GM23338 (cell line): Measurements from ENCODE around the gene NRF1. TPM values are rescaled to one million over a fixed set of nuclear protein-coding genes. Genes with fewer than 3 reads are reported as not detected.

ENCODE experiments used
- ATAC-seq: fragments of 200-7000 bp; cut with Tn5 transposase; 3 replicates; pipeline ENCODE4 v1.9.1; 2020
- DNase-seq: peaks from one replicate; pipeline ENCODE4 v3.0.0-alpha.2; 2015; ENCODE audit warnings: low spot score
- H2AFZ ChIP-seq: fragments of 200-600 bp; sonication (generic); 2 replicates; pipeline ENCODE4 v1.8.0; 2016; ENCODE audit warnings: antibody characterized with exemption, mild to moderate bottlenecking, moderate library complexity
- H3F3A ChIP-seq: fragments of 200-600 bp; sonication (generic); replicated peaks from 2 replicates; pipeline ENCODE4 v1.8.0; 2017; ENCODE audit warnings: antibody characterized with exemption, mixed run types, low read depth
- H3K27ac ChIP-seq: fragments of 200-600 bp; sonication (generic); 2 replicates; pipeline ENCODE4 v1.6.1; 2016; ENCODE audit warnings: low read depth
- H3K27me3 ChIP-seq: fragments of 200-600 bp; sonication (generic); 2 replicates; pipeline ENCODE4 v1.8.0; 2016; ENCODE audit warnings: mild to moderate bottlenecking, mixed run types, moderate library complexity; ENCODE audit not compliant: insufficient read depth
- H3K36me3 ChIP-seq: fragments of 200-600 bp; sonication (generic); 2 replicates; pipeline ENCODE4 v1.8.0; 2016; ENCODE audit warnings: mild to moderate bottlenecking; ENCODE audit not compliant: insufficient read depth
- H3K4me1 ChIP-seq: fragments of 200-600 bp; sonication (generic); 2 replicates; pipeline ENCODE4 v1.8.0; 2016; ENCODE audit warnings: mild to moderate bottlenecking, moderate library complexity; ENCODE audit not compliant: insufficient read depth
- H3K4me2 ChIP-seq: fragments of 200-600 bp; sonication (generic); 2 replicates; pipeline ENCODE4 v1.7.1; 2017; ENCODE audit warnings: mixed run types
- H3K4me3 ChIP-seq: fragments of 200-600 bp; sonication (generic); 2 replicates; pipeline ENCODE4 v1.6.1; 2016; ENCODE audit warnings: mixed run types
- H3K79me2 ChIP-seq: fragments of 200-600 bp; sonication (generic); replicated peaks from 2 replicates; pipeline ENCODE4 v1.8.0; 2017; ENCODE audit warnings: mild to moderate bottlenecking; ENCODE audit not compliant: insufficient read depth
- H3K9me2 ChIP-seq: fragments of 200-600 bp; sonication (generic); 2 replicates; pipeline ENCODE4 v1.8.0; 2017; ENCODE audit not compliant: insufficient read depth
- H4K20me1 ChIP-seq: fragments of 200-600 bp; sonication (generic); replicated peaks from 2 replicates; pipeline ENCODE4 v1.8.0; 2017; ENCODE audit warnings: mild to moderate bottlenecking; ENCODE audit not compliant: insufficient read depth
- H3K27ac Mint-ChIP-seq: 2 replicates; pipeline ENCODE4 v1.8.0; 2020; ENCODE audit warnings: inconsistent platforms, mild to moderate bottlenecking, moderate library complexity, mixed read lengths
- H3K27me3 Mint-ChIP-seq: 3 replicates; pipeline ENCODE4 v1.8.0; 2022; ENCODE audit warnings: low read depth, mild to moderate bottlenecking, moderate library complexity, mixed read lengths, inconsistent platforms; ENCODE audit not compliant: insufficient read depth, poor library complexity
- H3K36me3 Mint-ChIP-seq: 3 replicates; pipeline ENCODE4 v1.8.0; 2021; ENCODE audit warnings: low read depth, mild to moderate bottlenecking, inconsistent platforms, moderate library complexity, mixed read lengths
- H3K4me1 Mint-ChIP-seq: 3 replicates; pipeline ENCODE4 v1.8.0; 2020; ENCODE audit warnings: mild to moderate bottlenecking, inconsistent platforms, mixed read lengths
- H3K4me3 Mint-ChIP-seq: 3 replicates; pipeline ENCODE4 v1.8.0; 2021; ENCODE audit warnings: moderate library complexity, mild to moderate bottlenecking, inconsistent platforms, mixed read lengths
- H3K9me3 Mint-ChIP-seq: 3 replicates; pipeline ENCODE4 v1.8.0; 2020; ENCODE audit warnings: moderate library complexity, mild to moderate bottlenecking, inconsistent platforms, mixed read lengths
- CREB1 ChIP-seq: fragments of 250-450 bp; sonication (Bioruptor Pico); IDR thresholded peaks from 2 replicates; pipeline ENCODE4 v1.5.0; 2020; ENCODE audit warnings: low read depth, mild to moderate bottlenecking, moderate library complexity
- ETS1 ChIP-seq: IDR thresholded peaks from 2 replicates; pipeline ENCODE4 v1.6.1; 2016; ENCODE audit warnings: antibody characterized with exemption
- EZH2 ChIP-seq: fragments of 200-600 bp; sonication (generic); IDR thresholded peaks from one replicate; pipeline ENCODE4 v1.8.0; 2017; ENCODE audit warnings: antibody characterized with exemption, mild to moderate bottlenecking, low read depth; ENCODE audit not compliant: unreplicated experiment
- EZH2phosphoT487 ChIP-seq: fragments of 200-600 bp; sonication (generic); IDR thresholded peaks from one replicate; pipeline ENCODE4 v1.8.1; 2018; ENCODE audit warnings: antibody characterized with exemption; ENCODE audit not compliant: unreplicated experiment
- POLR2AphosphoS5 ChIP-seq: IDR thresholded peaks from 2 replicates; pipeline ENCODE4 v1.6.1; 2016; ENCODE audit warnings: antibody characterized with exemption, low read depth
- REST ChIP-seq: IDR thresholded peaks from one replicate; pipeline ENCODE4 v1.6.1; 2018; ENCODE audit warnings: antibody characterized with exemption; ENCODE audit not compliant: unreplicated experiment
- STAT1 ChIP-seq: IDR thresholded peaks from one replicate; pipeline ENCODE4 v1.6.1; 2016; ENCODE audit warnings: antibody characterized with exemption; ENCODE audit not compliant: unreplicated experiment
- ZNF114 ChIP-seq: fragments of 250-450 bp; sonication (Bioruptor Pico); IDR thresholded peaks from 2 replicates; pipeline ENCODE4 v1.5.0; 2020; ENCODE audit warnings: mild to moderate bottlenecking, moderate library complexity
- ZNF331 ChIP-seq: fragments of 250-450 bp; sonication (Bioruptor Pico); IDR thresholded peaks from 2 replicates; pipeline ENCODE4 v1.5.0; 2020; ENCODE audit warnings: low read depth, mild to moderate bottlenecking, moderate library complexity
- ZNF462 ChIP-seq: fragments of 250-450 bp; sonication (Bioruptor Pico); IDR thresholded peaks from 2 replicates; pipeline ENCODE4 v1.5.0; 2020; ENCODE audit warnings: mild to moderate bottlenecking, moderate library complexity
- polyA plus RNA-seq: library from polyadenylated mRNA; unstranded; fragments of >200 nt; fragmentation: Nextera tagmentation; extraction: Ambion mirVana; gene quantifications from 2 replicates; pipeline ENCODE4 v1.2.1, GENCODE V29; 2016
- total RNA-seq: library from RNA; depleted of rRNA; stranded (reverse); fragments of >200 nt; shearing (Covaris generic); gene quantifications from 2 replicates; pipeline ENCODE4 v1.2.3, GENCODE V29; 2014

The NRF1 gene
- total and polyA plus RNA-seq, 2 experiments from 2014 or later = 5.3 to 24.6 TPM

- no peak for TF ChIP-seq ETS1
- TF ChIP-seq EZH2phosphoT487 = no peak
These were observed 38.7 kb downstream of the NRF1 start (continued) for GRCh38 chr7:129650056-129650758.

GRCh38 chr7:129652914-129653313, 41.4 kb downstream of the NRF1 start:
- Mint-ChIP-seq H3K36me3 (peaks cover 42% of the 10 kb centered on the region), H3K4me1 (peaks cover 26% of the 10 kb centered on the region), H3K9me3 (peaks cover 3% of the 10 kb centered on the region; the same call in 2 of the 3 replicates), H3K27me3 (no peaks in the 10 kb centered on the region), H3K4me3 (no peak overlapping the region), H3K27ac (no peak overlapping the region)
- H3K27me3 ChIP-seq = no peaks in the 10 kb centered on the region
- no peak overlapping the region for H3K27ac ChIP-seq
- H3K36me3 ChIP-seq = peaks cover 3% of the 10 kb centered on the region; the same call in 1 of the 2 replicates
- no peak overlapping the region for H3K4me3 ChIP-seq
- H3K4me1 ChIP-seq = peaks cover 27% of the 10 kb centered on the region
- no peak for DNase-seq
- ATAC-seq = no peak
- no peak overlapping the region for H2AFZ ChIP-seq
- H4K20me1 ChIP-seq = peaks cover 5% of the 10 kb centered on the region; the same call in 1 of the 2 replicates
- 0 out of 2 replicates have a peak, but pooled peaks cover 2% of the 10 kb centered on the region for H3F3A ChIP-seq
- H3K9me2 ChIP-seq = no peaks in the 10 kb centered on the region
- H3K79me2 ChIP-seq = peaks cover 73% of the 10 kb centered on the region
- TF ChIP-seq ZNF462 (CRISPR knock-in tag) = no peak
- no peak for TF ChIP-seq ZNF331 (CRISPR knock-in tag)
- no peak for TF ChIP-seq POLR2AphosphoS5
- no peak for TF ChIP-seq EZH2
- TF ChIP-seq ZNF114 (CRISPR knock-in tag) = no peak
- TF ChIP-seq EZH2phosphoT487 = no peak
- no peak for TF ChIP-seq CREB1 (CRISPR knock-in tag)
- TF ChIP-seq STAT1 = no peak
- no peak for TF ChIP-seq REST
- H3K4me2 ChIP-seq = no peak overlapping the region
